GM23338 (cell line): ENCODE data around the gene AKAP13. TPM values are rescaled to one million over a fixed set of nuclear protein-coding genes. Genes with fewer than 3 reads are reported as not detected.

ENCODE experiments used
- ATAC-seq: fragments of 200-7000 bp; cut with Tn5 transposase; 3 replicates; pipeline ENCODE4 v1.9.1; 2020
- DNase-seq: peaks from one replicate; pipeline ENCODE4 v3.0.0-alpha.2; 2015; ENCODE audit warnings: low spot score
- H2AFZ ChIP-seq: fragments of 200-600 bp; sonication (generic); 2 replicates; pipeline ENCODE4 v1.8.0; 2016; ENCODE audit warnings: antibody characterized with exemption, mild to moderate bottlenecking, moderate library complexity
- H3F3A ChIP-seq: fragments of 200-600 bp; sonication (generic); replicated peaks from 2 replicates; pipeline ENCODE4 v1.8.0; 2017; ENCODE audit warnings: antibody characterized with exemption, mixed run types, low read depth
- H3K27ac ChIP-seq: fragments of 200-600 bp; sonication (generic); 2 replicates; pipeline ENCODE4 v1.6.1; 2016; ENCODE audit warnings: low read depth
- H3K27me3 ChIP-seq: fragments of 200-600 bp; sonication (generic); 2 replicates; pipeline ENCODE4 v1.8.0; 2016; ENCODE audit warnings: mild to moderate bottlenecking, mixed run types, moderate library complexity; ENCODE audit not compliant: insufficient read depth
- H3K36me3 ChIP-seq: fragments of 200-600 bp; sonication (generic); 2 replicates; pipeline ENCODE4 v1.8.0; 2016; ENCODE audit warnings: mild to moderate bottlenecking; ENCODE audit not compliant: insufficient read depth
- H3K4me1 ChIP-seq: fragments of 200-600 bp; sonication (generic); 2 replicates; pipeline ENCODE4 v1.8.0; 2016; ENCODE audit warnings: mild to moderate bottlenecking, moderate library complexity; ENCODE audit not compliant: insufficient read depth
- H3K4me2 ChIP-seq: fragments of 200-600 bp; sonication (generic); 2 replicates; pipeline ENCODE4 v1.7.1; 2017; ENCODE audit warnings: mixed run types
- H3K4me3 ChIP-seq: fragments of 200-600 bp; sonication (generic); 2 replicates; pipeline ENCODE4 v1.6.1; 2016; ENCODE audit warnings: mixed run types
- H3K79me2 ChIP-seq: fragments of 200-600 bp; sonication (generic); replicated peaks from 2 replicates; pipeline ENCODE4 v1.8.0; 2017; ENCODE audit warnings: mild to moderate bottlenecking; ENCODE audit not compliant: insufficient read depth
- H3K9me2 ChIP-seq: fragments of 200-600 bp; sonication (generic); 2 replicates; pipeline ENCODE4 v1.8.0; 2017; ENCODE audit not compliant: insufficient read depth
- H4K20me1 ChIP-seq: fragments of 200-600 bp; sonication (generic); replicated peaks from 2 replicates; pipeline ENCODE4 v1.8.0; 2017; ENCODE audit warnings: mild to moderate bottlenecking; ENCODE audit not compliant: insufficient read depth
- H3K27ac Mint-ChIP-seq: 2 replicates; pipeline ENCODE4 v1.8.0; 2020; ENCODE audit warnings: inconsistent platforms, mild to moderate bottlenecking, moderate library complexity, mixed read lengths
- H3K27me3 Mint-ChIP-seq: 3 replicates; pipeline ENCODE4 v1.8.0; 2022; ENCODE audit warnings: low read depth, mild to moderate bottlenecking, moderate library complexity, mixed read lengths, inconsistent platforms; ENCODE audit not compliant: insufficient read depth, poor library complexity
- H3K36me3 Mint-ChIP-seq: 3 replicates; pipeline ENCODE4 v1.8.0; 2021; ENCODE audit warnings: low read depth, mild to moderate bottlenecking, inconsistent platforms, moderate library complexity, mixed read lengths
- H3K4me1 Mint-ChIP-seq: 3 replicates; pipeline ENCODE4 v1.8.0; 2020; ENCODE audit warnings: mild to moderate bottlenecking, inconsistent platforms, mixed read lengths
- H3K4me3 Mint-ChIP-seq: 3 replicates; pipeline ENCODE4 v1.8.0; 2021; ENCODE audit warnings: moderate library complexity, mild to moderate bottlenecking, inconsistent platforms, mixed read lengths
- H3K9me3 Mint-ChIP-seq: 3 replicates; pipeline ENCODE4 v1.8.0; 2020; ENCODE audit warnings: moderate library complexity, mild to moderate bottlenecking, inconsistent platforms, mixed read lengths
- CREB1 ChIP-seq: fragments of 250-450 bp; sonication (Bioruptor Pico); IDR thresholded peaks from 2 replicates; pipeline ENCODE4 v1.5.0; 2020; ENCODE audit warnings: low read depth, mild to moderate bottlenecking, moderate library complexity
- CTCF ChIP-seq, 2 experiments: fragments of 200-600 bp in 1 of 2; sonication (generic) in 1 of 2; conservative IDR thresholded peaks; 2 replicates each; pipeline versions ENCODE4 v1.5.1 to v1.6.1; 2016 to 2017; ENCODE audit warnings: antibody characterized with exemption in 2 of 2, low read depth in 2 of 2, mild to moderate bottlenecking in 2 of 2, moderate library complexity in 1 of 2
- ETS1 ChIP-seq: IDR thresholded peaks from 2 replicates; pipeline ENCODE4 v1.6.1; 2016; ENCODE audit warnings: antibody characterized with exemption
- EZH2 ChIP-seq: fragments of 200-600 bp; sonication (generic); IDR thresholded peaks from one replicate; pipeline ENCODE4 v1.8.0; 2017; ENCODE audit warnings: antibody characterized with exemption, mild to moderate bottlenecking, low read depth; ENCODE audit not compliant: unreplicated experiment
- EZH2phosphoT487 ChIP-seq: fragments of 200-600 bp; sonication (generic); IDR thresholded peaks from one replicate; pipeline ENCODE4 v1.8.1; 2018; ENCODE audit warnings: antibody characterized with exemption; ENCODE audit not compliant: unreplicated experiment
- POLR2AphosphoS5 ChIP-seq: IDR thresholded peaks from 2 replicates; pipeline ENCODE4 v1.6.1; 2016; ENCODE audit warnings: antibody characterized with exemption, low read depth
- REST ChIP-seq: IDR thresholded peaks from one replicate; pipeline ENCODE4 v1.6.1; 2018; ENCODE audit warnings: antibody characterized with exemption; ENCODE audit not compliant: unreplicated experiment
- ZNF114 ChIP-seq: fragments of 250-450 bp; sonication (Bioruptor Pico); IDR thresholded peaks from 2 replicates; pipeline ENCODE4 v1.5.0; 2020; ENCODE audit warnings: mild to moderate bottlenecking, moderate library complexity
- ZNF462 ChIP-seq: fragments of 250-450 bp; sonication (Bioruptor Pico); IDR thresholded peaks from 2 replicates; pipeline ENCODE4 v1.5.0; 2020; ENCODE audit warnings: mild to moderate bottlenecking, moderate library complexity
- polyA plus RNA-seq: library from polyadenylated mRNA; unstranded; fragments of >200 nt; fragmentation: Nextera tagmentation; extraction: Ambion mirVana; gene quantifications from 2 replicates; pipeline ENCODE4 v1.2.1, GENCODE V29; 2016
- total RNA-seq: library from RNA; depleted of rRNA; stranded (reverse); fragments of >200 nt; shearing (Covaris generic); gene quantifications from 2 replicates; pipeline ENCODE4 v1.2.3, GENCODE V29; 2014

The AKAP13 gene
- total and polyA plus RNA-seq, 2 experiments from 2014 or later: 46.2 to 60.7 TPM

- TF ChIP-seq REST (no peak), ETS1 (no peak), EZH2 (no peak)
Observed at GRCh38 chr15:85789496-85789875, 409.1 kb downstream of the AKAP13 start (continued).

- H3K36me3 Mint-ChIP-seq: peaks cover 10% of the 10 kb centered on the region; the same call in 2 of the 3 replicates
- peaks cover 57% of the 10 kb centered on the region for H3K4me1 Mint-ChIP-seq
- Histone ChIP-seq H2AFZ (no peak overlapping the region), H3K9me2 (no peaks in the 10 kb centered on the region), H3K27me3 (no peaks in the 10 kb centered on the region), H3K36me3 (no peaks in the 10 kb centered on the region), H3F3A (no peaks in the 10 kb centered on the region), H3K4me2 (peak overlapping the region; percentile 98; the same call in 1 of the 2 replicates), H3K27ac (no peak overlapping the region), H3K79me2 (peaks cover 72% of the 10 kb centered on the region), H4K20me1 (peaks cover 35% of the 10 kb centered on the region), H3K4me1 (peaks cover 34% of the 10 kb centered on the region), H3K4me3 (no peak overlapping the region)
- H3K9me3 Mint-ChIP-seq: no peaks in the 10 kb centered on the region
- no peak overlapping the region for H3K27ac Mint-ChIP-seq
- DNase-seq: no peak
- no peak for ATAC-seq
- peaks cover 19% of the 10 kb centered on the region for H3K27me3 Mint-ChIP-seq
- TF ChIP-seq POLR2AphosphoS5 (no peak), EZH2 (no peak), ZNF114 (CRISPR knock-in tag) (no peak), CTCF (conservative IDR thresholded peaks at IDR 0.05; ENCODE audit: low read depth in 2 of 2) (no peak), ZNF462 (no peak), EZH2phosphoT487 (no peak), CREB1 (no peak)
- no peak overlapping the region for H3K4me3 Mint-ChIP-seq
Observed at GRCh38 chr15:85792102-85792731, 411.8 kb downstream of the AKAP13 start.
